SW480 (cell line): ENCODE results near the gene ZNF710.
"Not testable (repeated sequence)": the region's sequence is repeated elsewhere in the genome, so short reads cannot be mapped to it uniquely, and the experiment has no call there.

Experiments used
- DNase-seq: peaks from one replicate; pipeline ENCODE4 v3.0.0-alpha.2; 2016; ENCODE audit warnings: low spot score

ZNF710 gene

DNA sequence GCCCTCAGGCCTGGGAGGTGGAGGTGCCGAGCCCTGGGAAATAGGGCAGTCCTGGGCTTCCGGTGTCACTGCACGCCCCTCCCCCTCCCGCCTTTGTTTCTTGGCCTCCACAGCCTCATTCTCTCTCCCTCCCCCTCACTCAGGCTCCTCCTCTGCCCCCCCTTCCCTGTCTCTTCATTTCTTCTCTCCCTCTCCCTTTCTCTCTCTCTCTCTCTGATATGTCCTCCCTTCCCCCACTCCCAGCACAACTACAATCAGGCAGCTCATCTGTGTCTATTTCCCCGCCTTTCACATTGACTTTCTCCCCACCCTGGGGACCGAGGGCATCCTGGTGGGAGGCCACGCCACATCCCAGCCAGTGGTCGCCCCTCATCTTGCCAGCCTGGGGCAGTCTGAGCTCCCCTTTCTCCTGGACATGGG lies 60.9 kb downstream of the ZNF710 start:
- peak; percentile 42 for DNase-seq

DNA sequence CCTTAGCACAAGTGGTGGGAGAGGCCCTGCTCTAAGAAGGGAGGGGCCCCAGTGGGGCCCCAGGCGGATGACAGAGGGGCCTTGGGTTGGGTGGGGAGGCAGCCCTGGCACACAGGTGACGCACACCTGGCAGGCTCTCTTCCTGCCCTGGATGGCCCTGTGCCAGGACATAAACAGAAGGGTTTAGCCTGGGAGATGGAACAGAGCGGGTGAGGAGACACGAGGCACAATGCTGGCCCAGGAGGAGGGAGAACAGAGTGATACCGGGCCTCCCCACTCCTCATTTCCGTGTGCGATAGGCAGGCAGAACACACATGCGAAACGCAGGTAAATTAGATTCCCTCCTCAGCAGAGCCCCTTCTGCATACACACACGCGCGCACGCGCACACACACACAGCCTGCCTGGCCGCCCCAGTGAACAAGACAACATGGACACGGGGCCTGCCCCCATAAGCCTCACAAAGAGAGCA lies 61.4 kb downstream of the ZNF710 start:
- DNase-seq, result peak; percentile 62

GRCh38 chr15:90062973-90063769 lies 62.0 kb downstream of the ZNF710 start:
- DNase-seq, result no peak

GRCh38 chr15:90063770-90064247 lies 62.7 kb downstream of the ZNF710 start:
- no peak for DNase-seq

DNA sequence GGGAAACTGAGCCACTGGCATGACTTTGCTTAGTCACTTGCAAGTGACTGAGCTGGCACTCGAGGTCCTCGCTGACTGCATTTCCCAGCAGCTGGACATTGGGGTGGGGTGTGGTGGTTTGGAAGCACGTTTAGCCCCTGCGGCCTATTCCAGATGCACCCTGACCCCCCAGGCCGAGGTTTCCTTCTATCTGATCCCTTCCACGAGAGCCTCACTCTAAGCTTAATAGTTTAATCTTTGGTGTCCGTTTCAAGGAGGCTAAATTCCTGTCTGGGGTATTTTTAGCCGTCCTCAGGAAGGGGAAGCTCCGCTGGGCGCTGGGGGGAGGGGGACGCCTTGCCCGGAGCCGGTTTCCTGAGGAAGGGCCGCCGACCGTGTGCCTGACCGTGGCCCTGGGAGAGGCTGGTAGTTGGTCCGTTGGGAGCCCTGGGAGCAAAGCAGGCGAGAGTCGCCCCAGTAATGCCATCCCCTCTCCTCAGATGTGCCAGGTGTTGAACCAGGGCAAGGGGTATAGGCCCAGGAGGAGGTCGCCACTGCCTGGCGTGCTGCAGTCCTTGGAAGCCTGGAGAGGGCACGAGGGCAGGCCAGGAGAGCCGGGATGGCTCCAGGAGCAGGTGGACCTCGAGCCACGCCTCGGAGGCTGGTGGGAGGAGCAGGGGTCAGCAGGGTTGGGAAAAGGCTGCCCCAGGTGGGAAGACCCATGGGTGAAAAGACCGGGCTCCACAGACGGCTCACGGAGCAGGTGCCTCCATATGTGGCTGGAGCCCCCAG lies 64.0 kb downstream of the ZNF710 start:
- no peak for DNase-seq

- DNase-seq, result no peak
These were observed 64.5 kb downstream of the ZNF710 start for GRCh38 chr15:90065682-90066049.

DNA sequence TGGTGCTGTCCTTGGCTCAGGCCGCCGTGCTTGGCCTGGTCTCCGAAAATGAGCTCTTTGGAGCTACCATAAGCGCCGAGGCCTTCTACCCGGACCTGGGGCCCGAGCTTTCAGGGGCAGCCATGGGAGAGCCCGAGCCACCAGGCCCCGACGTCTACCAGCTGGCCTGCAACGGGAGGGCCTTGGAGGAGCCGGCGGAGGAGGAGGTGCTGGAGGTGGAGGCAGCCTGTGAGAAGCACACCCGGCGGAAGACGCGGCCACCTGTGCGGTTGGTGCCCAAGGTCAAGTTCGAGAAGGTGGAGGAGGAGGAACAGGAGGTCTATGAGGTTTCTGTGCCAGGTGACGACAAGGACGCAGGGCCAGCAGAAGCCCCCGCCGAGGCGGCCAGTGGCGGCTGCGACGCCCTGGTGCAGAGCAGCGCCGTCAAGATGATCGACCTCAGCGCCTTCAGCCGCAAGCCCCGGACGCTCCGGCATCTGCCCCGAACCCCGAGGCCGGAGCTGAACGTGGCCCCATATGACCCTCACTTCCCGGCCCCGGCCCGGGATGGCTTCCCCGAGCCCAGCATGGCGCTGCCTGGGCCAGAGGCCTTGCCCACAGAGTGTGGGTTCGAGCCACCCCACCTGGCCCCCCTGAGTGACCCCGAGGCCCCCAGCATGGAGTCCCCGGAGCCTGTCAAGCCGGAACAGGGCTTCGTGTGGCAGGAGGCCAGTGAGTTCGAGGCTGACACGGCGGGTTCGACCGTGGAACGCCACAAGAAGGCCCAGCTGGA lies 66.2 kb downstream of the ZNF710 start:
- no peak for DNase-seq

DNA sequence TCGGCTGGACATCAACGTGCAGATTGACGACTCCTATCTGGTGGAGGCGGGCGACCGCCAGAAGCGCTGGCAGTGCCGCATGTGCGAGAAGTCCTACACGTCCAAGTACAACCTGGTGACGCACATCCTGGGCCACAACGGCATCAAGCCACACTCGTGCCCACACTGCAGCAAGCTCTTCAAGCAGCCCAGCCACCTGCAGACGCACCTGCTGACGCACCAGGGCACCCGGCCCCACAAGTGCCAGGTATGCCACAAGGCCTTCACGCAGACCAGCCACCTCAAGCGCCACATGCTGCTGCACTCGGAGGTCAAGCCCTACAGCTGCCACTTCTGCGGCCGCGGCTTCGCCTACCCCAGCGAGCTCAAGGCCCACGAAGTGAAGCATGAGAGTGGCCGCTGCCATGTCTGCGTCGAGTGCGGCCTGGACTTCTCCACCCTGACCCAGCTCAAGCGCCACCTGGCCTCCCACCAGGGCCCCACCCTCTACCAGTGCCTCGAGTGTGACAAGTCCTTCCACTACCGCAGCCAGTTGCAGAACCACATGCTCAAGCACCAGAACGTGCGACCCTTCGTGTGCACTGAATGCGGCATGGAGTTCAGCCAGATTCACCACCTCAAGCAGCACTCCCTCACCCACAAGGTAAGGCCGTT lies 67.0 kb downstream of the ZNF710 start:
- DNase-seq, result no peak

DNA sequence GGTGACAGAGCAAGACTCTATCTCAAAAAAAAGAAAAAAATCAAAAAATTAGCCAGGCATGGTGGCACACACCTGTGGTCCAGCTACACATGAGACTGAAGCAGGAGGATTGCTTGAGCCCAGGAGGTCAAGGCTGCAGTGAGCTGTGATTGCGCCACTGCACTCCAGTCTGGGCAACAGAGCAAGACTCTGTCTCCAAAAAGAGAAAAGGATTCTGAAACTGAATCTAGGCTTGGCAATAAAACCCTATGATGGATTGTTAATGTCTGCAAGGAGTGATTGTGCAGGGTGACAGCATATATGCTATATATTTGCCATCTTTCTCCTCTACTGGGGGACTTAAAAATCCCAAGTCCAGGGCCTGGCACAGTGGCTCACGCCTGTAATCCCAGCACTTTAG lies 69.5 kb downstream of the ZNF710 start:
- not testable (repeated sequence) for DNase-seq

DNA sequence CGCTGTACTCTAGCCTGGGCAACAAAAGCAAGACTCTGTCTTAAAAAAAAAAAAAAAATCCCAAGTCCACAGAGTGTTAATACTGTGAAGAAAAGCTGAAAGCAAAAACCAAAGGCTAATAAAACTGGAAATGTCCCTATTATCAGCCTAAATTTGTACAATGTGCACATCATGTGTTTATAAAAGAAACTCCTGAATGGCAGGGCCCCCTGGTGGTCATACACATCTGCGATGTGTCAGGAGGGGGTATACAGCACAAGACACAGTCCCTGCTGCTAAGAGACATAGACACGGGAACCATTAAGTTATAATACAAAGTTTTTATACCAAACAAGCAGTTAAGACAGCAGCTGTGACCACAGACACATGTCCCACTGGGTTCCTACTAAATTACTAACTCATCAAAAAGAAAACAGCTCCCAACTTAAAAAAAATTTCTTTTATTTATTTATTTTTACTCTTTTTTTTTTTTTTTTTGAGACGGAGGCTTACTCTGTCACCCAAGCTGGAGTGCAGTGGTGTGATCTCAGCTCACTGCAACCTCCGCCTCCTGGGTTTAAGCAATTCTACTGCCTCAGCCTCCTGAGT lies 70.2 kb downstream of the ZNF710 start:
- DNase-seq, result peak; percentile 71

DNA sequence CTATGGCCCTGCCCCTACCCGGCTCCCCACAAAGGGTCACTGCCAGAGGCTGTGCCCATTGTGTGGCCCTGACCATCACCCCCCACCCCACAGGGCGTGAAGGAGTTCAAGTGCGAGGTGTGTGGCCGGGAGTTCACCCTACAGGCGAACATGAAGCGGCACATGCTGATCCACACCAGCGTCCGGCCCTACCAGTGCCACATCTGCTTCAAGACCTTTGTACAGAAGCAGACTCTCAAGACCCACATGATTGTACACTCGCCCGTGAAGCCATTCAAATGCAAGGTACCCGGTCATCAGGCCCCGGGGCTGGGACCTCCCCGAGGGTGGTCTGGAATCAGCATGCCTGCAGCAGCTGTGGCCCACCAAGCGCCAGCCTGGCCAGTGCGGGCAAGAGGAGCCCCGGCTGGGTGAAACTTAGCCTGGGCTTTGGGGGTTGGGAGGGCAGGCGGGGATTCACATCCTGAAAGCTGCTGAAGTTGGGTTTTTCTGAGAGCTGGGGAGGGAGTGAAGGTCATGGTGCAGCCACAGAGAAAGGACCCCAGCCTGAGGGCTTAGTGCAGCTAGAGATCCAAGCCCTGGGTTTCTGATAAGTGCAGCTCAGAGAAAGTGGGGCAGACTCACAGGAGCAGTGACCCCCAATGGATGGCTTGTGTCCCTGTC lies 72.0 kb downstream of the ZNF710 start:
- no peak for DNase-seq

GRCh38 chr15:90074023-90074422 lies 72.9 kb downstream of the ZNF710 start:
- no peak for DNase-seq

DNA sequence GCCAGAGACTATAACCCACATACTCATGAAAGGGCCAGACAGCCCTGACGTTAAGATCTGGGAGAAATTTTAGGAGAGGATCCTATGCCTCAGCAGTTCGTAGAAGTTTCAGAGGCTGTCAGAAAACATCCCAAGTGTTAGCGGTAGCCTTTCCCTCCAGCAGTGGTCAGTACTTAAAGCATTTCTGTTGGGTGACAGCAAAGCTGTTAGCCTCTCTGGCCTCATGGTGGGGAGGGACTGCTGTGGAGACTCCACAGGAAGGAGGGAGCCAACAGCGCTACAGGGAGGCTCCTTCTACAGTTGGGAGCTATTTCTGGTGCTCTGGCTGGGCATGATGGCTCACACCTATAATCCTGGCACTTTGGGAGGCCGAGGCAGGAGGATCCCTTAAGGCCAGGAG lies 73.8 kb downstream of the ZNF710 start:
- DNase-seq, result no peak

DNA sequence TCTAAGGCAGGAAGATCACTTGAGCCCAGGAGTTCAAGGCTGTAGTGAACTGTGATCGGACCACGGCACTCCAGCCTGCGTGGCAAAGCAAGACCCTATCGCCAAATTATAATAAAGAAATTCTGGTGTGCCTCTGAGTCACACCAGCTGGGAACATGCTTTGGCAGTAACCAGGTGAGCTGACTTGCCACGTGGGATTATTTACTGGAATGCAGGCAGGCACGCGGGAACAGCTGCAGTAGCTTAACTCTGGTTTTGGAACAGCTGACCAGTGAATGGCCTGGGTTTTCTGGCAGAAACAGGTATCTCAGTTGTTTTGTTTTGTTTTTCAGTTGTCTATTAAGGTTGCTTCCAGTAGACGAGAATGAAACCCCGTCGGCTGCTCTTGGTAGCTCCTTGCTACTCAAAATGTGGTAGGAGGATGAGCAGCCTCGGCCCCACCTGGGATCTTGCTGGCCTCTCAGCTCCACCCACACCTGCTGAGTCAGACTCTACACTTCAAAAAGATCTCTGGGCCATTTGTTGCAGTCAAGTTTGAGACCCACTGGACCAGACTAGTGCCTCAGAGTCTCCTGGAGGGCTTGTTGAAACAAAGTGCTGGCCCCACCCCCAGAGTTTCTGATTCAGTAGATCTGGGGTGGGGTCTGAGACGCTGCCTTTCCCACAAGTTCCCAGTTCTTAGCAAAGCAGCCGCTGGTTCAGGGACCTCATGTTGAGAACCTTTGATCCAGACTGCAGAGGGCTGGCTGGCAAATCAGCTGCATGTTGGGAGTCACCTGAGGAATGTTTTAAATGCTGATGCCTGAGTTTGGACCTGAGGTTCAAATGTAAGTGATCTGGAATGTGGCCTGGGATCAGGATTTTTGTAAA lies 74.5 kb downstream of the ZNF710 start:
- DNase-seq, result peak; percentile 78

GRCh38 chr15:90076716-90077115 lies 75.6 kb downstream of the ZNF710 start:
- no peak for DNase-seq

DNA sequence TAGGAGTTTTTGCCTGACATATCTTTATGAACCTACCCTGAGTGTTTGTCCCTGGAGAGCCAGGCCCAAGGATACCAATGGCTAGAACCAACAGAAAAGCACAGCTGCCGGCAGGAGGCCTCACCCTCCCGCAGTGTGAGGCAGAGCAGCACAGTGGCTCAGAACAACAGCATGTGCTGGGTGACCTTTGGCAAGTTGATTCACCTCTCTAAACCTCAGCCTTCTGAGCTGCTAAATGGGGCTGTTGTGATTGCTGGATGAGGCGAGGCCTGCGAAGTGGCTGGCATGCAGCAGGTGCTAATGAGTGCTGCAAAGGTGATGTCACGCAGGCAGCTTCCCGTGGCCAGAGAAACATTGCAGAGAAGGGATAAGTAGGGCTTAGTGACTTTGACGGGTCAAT lies 77.8 kb downstream of the ZNF710 start:
- no peak for DNase-seq

DNA sequence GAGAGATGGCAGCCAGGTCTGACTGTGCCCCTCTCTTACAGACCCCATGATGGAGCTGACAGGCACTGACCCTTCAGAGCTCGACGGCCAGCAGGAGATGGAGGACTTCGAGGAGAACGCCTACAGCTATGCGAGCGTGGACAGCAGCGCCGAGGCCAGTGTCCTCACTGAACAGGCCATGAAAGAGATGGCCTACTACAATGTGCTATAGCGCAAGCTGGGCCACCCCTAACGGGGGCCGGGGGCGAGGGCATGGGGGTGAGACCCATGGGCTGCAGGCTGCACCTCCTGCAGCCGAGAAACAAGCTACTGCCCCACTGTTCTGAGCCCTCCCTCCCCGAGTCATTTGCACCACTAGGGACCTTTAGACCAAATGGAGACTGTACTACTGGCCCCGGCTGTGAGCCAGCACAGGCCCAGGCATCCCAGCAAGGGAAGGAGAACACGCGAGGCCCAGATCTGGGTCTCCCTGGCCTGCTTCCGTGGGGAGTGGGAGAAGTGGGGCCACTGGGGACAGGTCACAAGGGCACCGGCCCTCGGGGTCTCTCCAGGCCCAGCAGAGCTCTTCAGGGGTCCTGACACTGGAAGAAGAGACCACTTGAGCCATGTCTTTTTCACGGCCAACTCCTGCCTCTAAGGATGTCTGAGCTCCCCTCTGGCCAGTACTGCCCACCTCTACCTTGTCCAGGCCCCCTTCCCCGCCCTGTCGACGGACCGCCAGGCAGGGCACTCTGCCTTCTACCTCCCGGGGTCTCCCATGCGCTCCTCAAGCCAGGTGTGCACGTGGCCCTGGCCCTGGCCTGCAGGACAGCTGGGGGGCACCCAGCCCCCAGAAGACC lies 78.7 kb downstream of the ZNF710 start:
- DNase-seq, result no peak

DNA sequence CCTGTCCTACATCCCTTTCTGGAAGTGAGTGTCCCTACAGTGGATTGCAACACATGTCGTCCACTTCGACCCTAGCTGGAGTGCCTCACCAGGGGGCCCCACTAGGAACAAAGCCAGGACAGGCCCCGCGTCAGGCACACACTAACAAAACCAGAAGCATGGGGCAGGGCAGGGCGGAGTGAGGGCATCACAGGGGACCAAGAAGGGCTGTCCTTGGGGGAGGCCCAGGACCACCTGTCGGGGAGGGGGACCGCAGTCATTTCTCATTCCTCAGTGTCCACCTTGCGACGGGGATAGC lies 79.3 kb downstream of the ZNF710 start:
- DNase-seq, result no peak

DNA sequence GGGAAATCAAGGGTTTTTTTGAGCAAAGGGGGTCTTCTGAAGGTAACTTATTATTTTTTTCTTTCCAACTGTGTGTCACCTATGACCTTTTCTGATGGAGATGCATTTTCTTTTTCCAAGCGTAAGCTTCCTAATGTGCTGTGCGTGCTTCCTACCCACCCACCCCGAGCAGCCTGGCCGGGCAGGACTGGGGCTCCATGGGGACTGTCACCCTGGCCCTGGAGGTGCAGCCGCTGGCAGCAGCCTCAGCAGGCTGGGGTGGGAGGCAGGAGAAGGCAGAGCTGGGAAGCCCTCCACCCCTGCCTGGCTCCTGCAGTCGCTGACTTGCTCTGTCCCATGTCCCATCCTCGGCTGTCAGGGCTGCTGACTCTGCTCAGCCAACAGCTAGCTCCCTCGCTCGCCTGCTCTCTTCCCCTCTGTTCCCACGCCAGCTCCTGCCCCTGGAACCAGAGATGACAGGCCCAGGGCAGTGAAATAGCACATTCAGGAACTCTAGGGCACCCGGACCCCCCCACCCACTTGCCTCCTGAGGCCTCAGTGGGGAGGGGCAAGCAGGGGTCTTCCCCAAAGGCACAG lies 79.8 kb downstream of the ZNF710 start:
- no peak for DNase-seq
